GM12872 (cell line): ENCODE measurements around the gene RNU1-2.

Experiments used
- CTCF ChIP-seq: IDR thresholded peaks from 3 replicates; pipeline ENCODE4 v1.5.1; 2011; ENCODE audit warnings: low read depth, mild to moderate bottlenecking, low read length, moderate library complexity; ENCODE audit not compliant: insufficient read depth

RNU1-2 gene

GRCh38 chr1:16913833-16914662 lies 18.3 kb downstream of the RNU1-2 start:
- TF ChIP-seq CTCF = no peak

- peak; percentile 8; the same call in 1 of the 3 replicates for TF ChIP-seq CTCF
Measured at GRCh38 chr1:16915627-16915973, 19.8 kb downstream of the RNU1-2 start.

- no peak for TF ChIP-seq CTCF
Measured at GRCh38 chr1:16918371-16918770, 22.6 kb downstream of the RNU1-2 start.

- no peak for TF ChIP-seq CTCF
Measured at GRCh38 chr1:16920951-16921350, 25.2 kb downstream of the RNU1-2 start.

GRCh38 chr1:16921391-16922185 lies 25.8 kb downstream of the RNU1-2 start, which contains the start of gene CROCC:
TSS of gene CROCC (plus strand) at chr1:16921931. CDS start at chr1:16922019, 88 bp downstream.
- no peak for TF ChIP-seq CTCF

- TF ChIP-seq CTCF = no peak
Measured at GRCh38 chr1:16922466-16922865, 26.7 kb downstream of the RNU1-2 start.

GRCh38 chr1:16922885-16923431 lies 27.2 kb downstream of the RNU1-2 start:
- TF ChIP-seq CTCF = no peak
